Sigmoid colon (tissue), 7 donors: ENCODE measurements around the gene KDR. TPM values are rescaled to one million over a fixed set of nuclear protein-coding genes. Genes with fewer than 3 reads are reported as not detected.
A peak's percentile ranks its signal among the peaks of the same experiment; 100 is the strongest.

Source experiments
- DNase-seq: peaks from one replicate; pipeline ENCODE4 v3.0.0-alpha.2; 2019
- H3K27ac ChIP-seq, 4 donors: fragments of 200-600 bp; sonication (generic); one replicate each; pipeline ENCODE4 v1.5.1; 2016 to 2019; ENCODE audit warnings: mild to moderate bottlenecking in 1 of 4
- H3K27me3 ChIP-seq, 3 donors: fragments of 200-600 bp; sonication (generic); one replicate each; pipeline ENCODE4 v1.5.1; 2019; ENCODE audit warnings: mild to moderate bottlenecking in 1 of 3
- H3K36me3 ChIP-seq, 4 donors: fragments of 200-600 bp; sonication (generic); one replicate each; pipeline ENCODE4 v1.5.1; 2016 to 2019
- H3K4me1 ChIP-seq, 4 donors: fragments of 200-600 bp; sonication (generic); one replicate each; pipeline ENCODE4 v1.5.1; 2017 to 2019
- H3K4me3 ChIP-seq, 4 donors: fragments of 200-600 bp; sonication (generic); one replicate each; pipeline ENCODE4 v1.5.1; 2017 to 2019; ENCODE audit warnings: mild to moderate bottlenecking in 2 of 4, moderate library complexity in 1 of 4
- H3K9me3 ChIP-seq, 4 donors: fragments of 200-600 bp in 3 of 4; sonication (generic) in 3 of 4; one replicate each; pipeline versions ENCODE4 v1.5.1 to v1.6.1; 2013 to 2019
- CTCF ChIP-seq, 4 experiments: fragments of 450-650 bp in 3 of 4; fragments of 200-600 bp in 1 of 4; IDR thresholded peaks; one replicate each; pipeline ENCODE4 v1.5.1; 2016 to 2019; ENCODE audit warnings: antibody characterized with exemption in 4 of 4, mild to moderate bottlenecking in 3 of 4, moderate library complexity in 2 of 4
- EP300 ChIP-seq, 4 donors: sonication (generic); formaldehyde crosslinking; IDR thresholded peaks; one replicate each; pipeline ENCODE4 v1.6.1; 2017; ENCODE audit warnings: antibody characterized with exemption in 4 of 4
- POLR2A ChIP-seq, 2 donors: fragments of 450-650 bp; IDR thresholded peaks; one replicate each; pipeline ENCODE4 v1.6.1; 2016; ENCODE audit warnings: antibody characterized with exemption in 2 of 2, mild to moderate bottlenecking in 2 of 2, moderate library complexity in 2 of 2
- POLR2AphosphoS5 ChIP-seq, 4 donors: sonication (generic); formaldehyde crosslinking; IDR thresholded peaks; one replicate each; pipeline ENCODE4 v1.6.1; 2017; ENCODE audit warnings: antibody characterized with exemption in 4 of 4
- WGBS, 2 donors: extraction: QIAGEN DNeasy Blood & Tissue Kit; methylation state at CpG; one replicate each; pipeline ENCODE4 v1.1.7; 2013; 5-methylcytosine and 5-hydroxymethylcytosine counted together
- intact Hi-C: fragments of 100-400 bp; cut with DNase I; formaldehyde crosslinking; loops from one replicate; pipeline ENCODE4 v1.15.1; 2023
- polyA plus RNA-seq, 3 donors: library from polyadenylated mRNA; stranded (reverse); fragments of 200-250 nt; gene quantifications; one replicate each; pipeline ENCODE4 v1.2.3, GENCODE V29; 2013
- total RNA-seq, 4 donors: library from RNA; depleted of rRNA; stranded (reverse); fragments of >200 nt; gene quantifications; one replicate each; pipeline ENCODE4 v1.1.0, GENCODE V29; 2016
- donor health status: healthy with polysubstance abuse.
- donor health status: Bipolar disorder and iron deficiency.
- donor health status: healthy.

The KDR gene
- total and polyA plus RNA-seq, 7 donors, result 0.69 to 14.2 (median 9.9) TPM

GRCh38 chr4:55075376-55075775 is 50.0 kb downstream of the KDR start:
- Histone ChIP-seq H3K4me3 (no peak overlapping the region), H3K27ac (no peak overlapping the region), H3K36me3 (no peaks in the 10 kb centered on the region), H3K9me3 (no peaks in the 10 kb centered on the region), H3K4me1 (no peaks in the 10 kb centered on the region), H3K27me3 (no peaks in the 10 kb centered on the region)
- DNase-seq, result no peak
- intact Hi-C loops, result no loop called here
- WGBS, 2 donors, result 73 to 78% methylated on average over 3 of the region's 3 CpGs
- TF ChIP-seq CTCF (IDR thresholded peaks at IDR 0.05) (no peak), EP300 (IDR thresholded peaks at IDR 0.05) (no peak), POLR2A (IDR thresholded peaks at IDR 0.05) (no peak), POLR2AphosphoS5 (IDR thresholded peaks at IDR 0.05) (no peak)

GRCh38 chr4:55074386-55074785 is 51.0 kb downstream of the KDR start:
- Histone ChIP-seq H3K27ac (no peak overlapping the region), H3K27me3 (no peaks in the 10 kb centered on the region), H3K4me1 (no peaks in the 10 kb centered on the region), H3K36me3 (no peaks in the 10 kb centered on the region), H3K4me3 (no peak overlapping the region), H3K9me3 (no peaks in the 10 kb centered on the region)
- intact Hi-C loops, result no loop called here
- TF ChIP-seq CTCF (IDR thresholded peaks at IDR 0.05) (no peak), POLR2AphosphoS5 (IDR thresholded peaks at IDR 0.05) (no peak), POLR2A (IDR thresholded peaks at IDR 0.05) (no peak), EP300 (IDR thresholded peaks at IDR 0.05) (no peak)
- no peak for DNase-seq
- WGBS, 2 donors, result 63 to 75% methylated on average over 5 of the region's 5 CpGs

GRCh38 chr4:55071951-55072350 is 53.4 kb downstream of the KDR start:
- Histone ChIP-seq H3K9me3 (no peaks in the 10 kb centered on the region), H3K27me3 (no peaks in the 10 kb centered on the region), H3K4me1 (no peaks in the 10 kb centered on the region), H3K4me3 (no peak overlapping the region), H3K36me3 (no peaks in the 10 kb centered on the region), H3K27ac (no peak overlapping the region)
- WGBS, 2 donors, result 89 to 90% methylated on average over 1 of the region's 1 CpG
- TF ChIP-seq POLR2A (IDR thresholded peaks at IDR 0.05) (no peak), CTCF (IDR thresholded peaks at IDR 0.05) (no peak), EP300 (IDR thresholded peaks at IDR 0.05) (no peak), POLR2AphosphoS5 (IDR thresholded peaks at IDR 0.05) (no peak)
- intact Hi-C loops, result no loop called here
- no peak for DNase-seq

GRCh38 chr4:55069248-55069647 is 56.1 kb downstream of the KDR start:
- no peak for DNase-seq
- intact Hi-C loops, result no loop called here
- Histone ChIP-seq H3K4me1 (no peaks in the 10 kb centered on the region), H3K36me3 (no peaks in the 10 kb centered on the region), H3K27ac (peak overlapping the region in 1 of 4 donors; percentile 28), H3K9me3 (no peaks in the 10 kb centered on the region), H3K27me3 (no peaks in the 10 kb centered on the region), H3K4me3 (no peak overlapping the region)
- TF ChIP-seq EP300 (IDR thresholded peaks at IDR 0.05) (no peak), POLR2AphosphoS5 (IDR thresholded peaks at IDR 0.05) (no peak), CTCF (IDR thresholded peaks at IDR 0.05) (no peak), POLR2A (IDR thresholded peaks at IDR 0.05) (no peak)
- 72 to 83% methylated on average over 5 of the region's 5 CpGs for WGBS, 2 donors

- peak overlapping the region in 1 of 4 donors; percentile 28 for H3K27ac ChIP-seq
- TF ChIP-seq EP300 (IDR thresholded peaks at IDR 0.05) (no peak), CTCF (IDR thresholded peaks at IDR 0.05) (no peak), POLR2A (IDR thresholded peaks at IDR 0.05) (no peak), POLR2AphosphoS5 (IDR thresholded peaks at IDR 0.05) (no peak)
- WGBS, 2 donors, result 42 to 58% methylated on average over 7 of the region's 7 CpGs
- H3K9me3 ChIP-seq, result no peaks in the 10 kb centered on the region
- intact Hi-C loops, result no loop called here
- no peak for DNase-seq
- no peaks in the 10 kb centered on the region for H3K4me1 ChIP-seq
- H3K27me3 ChIP-seq, result no peaks in the 10 kb centered on the region
- no peaks in the 10 kb centered on the region for H3K36me3 ChIP-seq
- H3K4me3 ChIP-seq, result no peak overlapping the region
These were observed 56.9 kb downstream of the KDR start for GRCh38 chr4:55068522-55068921.
